ENCODE measurements around the gene MBLAC2.

- TF ChIP-seq CTCF (IDR thresholded peaks at IDR 0.05) (no peak), POLR2A (IDR thresholded peaks at IDR 0.05) (no peak), POLR2AphosphoS5 (IDR thresholded peaks at IDR 0.05) (no peak)
Measured at GRCh38 chr5:90503596-90503995, 29.0 kb upstream of the MBLAC2 start.

Data from suprapubic skin (tissue), 4 donors.